Glutamatergic neuron (in vitro differentiated cells): ENCODE measurements around the gene CRISP1. TPM values are rescaled to one million over a fixed set of nuclear protein-coding genes. Genes with fewer than 3 reads are reported as not detected.

Source experiments
- DNase-seq: peaks from one replicate; pipeline ENCODE4 v3.0.0; 2022
- H3K27ac Mint-ChIP-seq: one replicate; pipeline ENCODE4 v1.8.0; 2020; ENCODE audit warnings: mild to moderate bottlenecking, mixed read lengths, inconsistent platforms; ENCODE audit not compliant: unreplicated experiment
- H3K27me3 Mint-ChIP-seq: one replicate; pipeline ENCODE4 v1.8.0; 2020; ENCODE audit warnings: mild to moderate bottlenecking, moderate library complexity, mixed read lengths, inconsistent platforms; ENCODE audit not compliant: unreplicated experiment
- H3K36me3 Mint-ChIP-seq: one replicate; pipeline ENCODE4 v1.8.0; 2020; ENCODE audit warnings: mild to moderate bottlenecking, mixed read lengths, inconsistent platforms; ENCODE audit not compliant: unreplicated experiment
- H3K4me1 Mint-ChIP-seq: one replicate; pipeline ENCODE4 v1.8.0; 2020; ENCODE audit warnings: mild to moderate bottlenecking, low read depth, mixed read lengths, inconsistent platforms; ENCODE audit not compliant: unreplicated experiment
- H3K4me3 Mint-ChIP-seq: one replicate; pipeline ENCODE4 v1.8.0; 2020; ENCODE audit warnings: mild to moderate bottlenecking, mixed read lengths, inconsistent platforms; ENCODE audit not compliant: unreplicated experiment
- H3K9me3 Mint-ChIP-seq: one replicate; pipeline ENCODE4 v1.8.0; 2020; ENCODE audit warnings: mild to moderate bottlenecking, moderate library complexity, mixed read lengths, inconsistent platforms; ENCODE audit not compliant: unreplicated experiment
- long read RNA-seq: library from polyadenylated mRNA; unstranded; transcript quantifications from one replicate; pipeline ENCODE4 v2.0.0, GENCODE V29; 2020; ENCODE audit not compliant: unreplicated experiment
- total RNA-seq: library from RNA; stranded (reverse); fragmentation: NEBNext Ultra II Directional; extraction: Animal tissue kit (Norgen Biotek cat#: 25700); gene quantifications from one replicate; pipeline ENCODE4 v1.2.1, GENCODE V29; 2021; ENCODE audit not compliant: unreplicated experiment
- TF ChIP-seq, protein P1 (sequence below): fragments of 200-600 bp; sonication (generic); IDR thresholded peaks from one replicate; pipeline ENCODE4 v1.5.0; 2021; ENCODE audit not compliant: partially characterized antibody, unreplicated experiment

CRISP1 gene
- total RNA-seq: not detected
- long read RNA-seq: 0 reads

DNA sequence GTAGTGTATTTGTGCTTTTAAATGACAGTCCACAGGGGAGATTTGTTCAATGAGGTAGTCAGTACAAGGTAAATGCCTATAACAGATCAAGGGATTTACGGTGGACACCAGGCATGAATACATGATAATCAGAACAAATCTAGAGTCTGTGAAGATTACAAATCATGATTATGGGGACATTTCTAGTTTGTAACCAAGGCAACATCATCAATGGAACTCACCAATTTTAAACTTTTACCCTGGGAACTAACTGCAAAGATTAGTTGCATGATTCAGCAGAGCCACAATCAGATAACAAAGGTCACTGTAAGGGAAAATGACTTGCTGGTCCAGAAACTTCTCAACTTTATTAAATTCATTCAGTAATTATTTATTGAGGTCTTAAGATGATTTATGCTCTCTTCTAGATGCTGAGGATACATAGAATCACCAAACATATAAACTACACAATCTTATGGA, at the start of gene CRISP1:
TSS of gene CRISP1 (minus strand) at position 51 of the 459 bp plus-strand sequence. CDS start 9,135 bp downstream, outside the sequence.
- no peak within 1 kb of the TSS for H3K27ac Mint-ChIP-seq
- TF ChIP-seq, protein P1, sequence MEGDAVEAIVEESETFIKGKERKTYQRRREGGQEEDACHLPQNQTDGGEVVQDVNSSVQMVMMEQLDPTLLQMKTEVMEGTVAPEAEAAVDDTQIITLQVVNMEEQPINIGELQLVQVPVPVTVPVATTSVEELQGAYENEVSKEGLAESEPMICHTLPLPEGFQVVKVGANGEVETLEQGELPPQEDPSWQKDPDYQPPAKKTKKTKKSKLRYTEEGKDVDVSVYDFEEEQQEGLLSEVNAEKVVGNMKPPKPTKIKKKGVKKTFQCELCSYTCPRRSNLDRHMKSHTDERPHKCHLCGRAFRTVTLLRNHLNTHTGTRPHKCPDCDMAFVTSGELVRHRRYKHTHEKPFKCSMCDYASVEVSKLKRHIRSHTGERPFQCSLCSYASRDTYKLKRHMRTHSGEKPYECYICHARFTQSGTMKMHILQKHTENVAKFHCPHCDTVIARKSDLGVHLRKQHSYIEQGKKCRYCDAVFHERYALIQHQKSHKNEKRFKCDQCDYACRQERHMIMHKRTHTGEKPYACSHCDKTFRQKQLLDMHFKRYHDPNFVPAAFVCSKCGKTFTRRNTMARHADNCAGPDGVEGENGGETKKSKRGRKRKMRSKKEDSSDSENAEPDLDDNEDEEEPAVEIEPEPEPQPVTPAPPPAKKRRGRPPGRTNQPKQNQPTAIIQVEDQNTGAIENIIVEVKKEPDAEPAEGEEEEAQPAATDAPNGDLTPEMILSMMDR: no peak

DNA sequence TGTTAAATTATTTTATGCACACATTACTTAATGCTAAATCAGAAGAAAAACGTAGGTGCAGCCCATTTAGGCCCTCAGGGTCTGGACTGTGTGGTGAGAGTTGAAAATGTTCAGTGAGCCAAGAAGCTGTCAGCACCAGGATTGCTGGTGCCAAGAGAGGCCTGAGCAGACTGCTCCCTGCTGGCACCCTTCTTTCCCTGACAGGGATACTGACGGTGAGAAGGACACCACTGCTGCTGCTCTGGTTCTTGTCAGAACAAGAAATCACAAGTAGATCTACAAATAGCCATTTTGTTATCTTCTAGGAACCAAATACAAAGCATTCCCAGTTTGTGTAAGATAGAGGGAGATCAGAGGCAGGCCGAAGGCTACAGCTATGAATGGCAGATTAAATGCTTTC, 48.7 kb upstream of the CRISP1 start:
- Mint-ChIP-seq H3K27me3 (peaks cover 4% of the 10 kb centered on the region), H3K4me3 (no peak overlapping the region), H3K4me1 (peaks cover 59% of the 10 kb centered on the region)

More for the DNA sequence above, at the start of gene CRISP1:
- Mint-ChIP-seq H3K9me3 (no peaks in the 10 kb centered on the region), H3K4me1 (no peaks in the 10 kb centered on the region), H3K36me3 (no peaks in the 10 kb centered on the region), H3K27me3 (no peaks in the 10 kb centered on the region), H3K4me3 (no peak within 1 kb of the TSS)
- DNase-seq: no peak

GRCh38 chr6:49913636-49914375, 47.5 kb upstream of the CRISP1 start:
- H3K27ac Mint-ChIP-seq: peak overlapping the region; percentile 87

More for the DNA sequence above, 48.7 kb upstream of the CRISP1 start:
- Mint-ChIP-seq H3K27ac (peak overlapping the region; percentile 87), H3K9me3 (peaks cover 8% of the 10 kb centered on the region), H3K36me3 (no peaks in the 10 kb centered on the region)
- DNase-seq: peak; percentile 25
- TF ChIP-seq, protein P1: no peak

GRCh38 chr6:49912196-49912595, 45.9 kb upstream of the CRISP1 start:
- TF ChIP-seq, protein P1: no peak
- H3K9me3 Mint-ChIP-seq: peaks cover 2% of the 10 kb centered on the region
- no peak overlapping the region for H3K4me3 Mint-ChIP-seq
- peaks cover 3% of the 10 kb centered on the region for H3K27me3 Mint-ChIP-seq
- no peak for DNase-seq
- H3K36me3 Mint-ChIP-seq: no peaks in the 10 kb centered on the region
- H3K4me1 Mint-ChIP-seq: peaks cover 55% of the 10 kb centered on the region
- H3K27ac Mint-ChIP-seq: no peak overlapping the region

More at GRCh38 chr6:49913636-49914375, 47.5 kb upstream of the CRISP1 start:
- TF ChIP-seq, protein P1: no peak
- H3K36me3 Mint-ChIP-seq: no peaks in the 10 kb centered on the region
- H3K9me3 Mint-ChIP-seq: peaks cover 4% of the 10 kb centered on the region
- peaks cover 4% of the 10 kb centered on the region for H3K27me3 Mint-ChIP-seq
- H3K4me3 Mint-ChIP-seq: peak overlapping the region; percentile 40
- no peak for DNase-seq
- peaks cover 54% of the 10 kb centered on the region for H3K4me1 Mint-ChIP-seq

- no peak overlapping the region for H3K27ac Mint-ChIP-seq
- TF ChIP-seq, protein P1: no peak
- DNase-seq: no peak
- H3K9me3 Mint-ChIP-seq: peaks cover 8% of the 10 kb centered on the region
- H3K27me3 Mint-ChIP-seq: peaks cover 8% of the 10 kb centered on the region
- no peak overlapping the region for H3K4me3 Mint-ChIP-seq
- peaks cover 4% of the 10 kb centered on the region for H3K36me3 Mint-ChIP-seq
- peaks cover 61% of the 10 kb centered on the region for H3K4me1 Mint-ChIP-seq
Observed at GRCh38 chr6:49911252-49911651, 44.9 kb upstream of the CRISP1 start.
